RWPE2 (cell line): ENCODE measurements around the gene LDAF1.

Source experiments
- ATAC-seq: fragments of 200-7000 bp; cut with Tn5 transposase; 3 replicates; pipeline ENCODE4 v1.9.1; 2021; ENCODE audit warnings: low read depth
- DNase-seq: peaks from one replicate; pipeline ENCODE4 v3.0.0-alpha.2; 2020; ENCODE audit warnings: low spot score
- H3K27ac ChIP-seq: fragments of 450-650 bp; 2 replicates; pipeline ENCODE4 v1.5.1; 2017; ENCODE audit warnings: mild to moderate bottlenecking; ENCODE audit not compliant: poor library complexity, severe bottlenecking
- H3K27me3 ChIP-seq: fragments of 250-450 bp; sonication (Bioruptor Pico); 2 replicates; pipeline ENCODE4 v1.5.1; 2021; ENCODE audit warnings: mild to moderate bottlenecking, moderate library complexity; ENCODE audit not compliant: insufficient read depth, poor library complexity, severe bottlenecking
- H3K36me3 ChIP-seq: fragments of 250-450 bp; sonication (Bioruptor Pico); 2 replicates; pipeline ENCODE4 v1.5.1; 2020; ENCODE audit warnings: low read depth, mild to moderate bottlenecking, moderate library complexity
- H3K4me1 ChIP-seq: fragments of 250-450 bp; sonication (Bioruptor Pico); 2 replicates; pipeline ENCODE4 v1.5.1; 2021; ENCODE audit warnings: mild to moderate bottlenecking, moderate library complexity; ENCODE audit not compliant: insufficient read depth, poor library complexity, severe bottlenecking
- H3K4me3 ChIP-seq: fragments of 250-450 bp; sonication (Bioruptor Pico); 2 replicates; pipeline ENCODE4 v1.5.1; 2021; ENCODE audit warnings: mild to moderate bottlenecking, moderate library complexity; ENCODE audit not compliant: severe bottlenecking
- H3K9me3 ChIP-seq: fragments of 250-450 bp; sonication (Bioruptor Pico); 2 replicates; pipeline ENCODE4 v1.5.1; 2021; ENCODE audit warnings: mild to moderate bottlenecking, moderate library complexity; ENCODE audit not compliant: severe bottlenecking
- TF ChIP-seq, protein P1 (sequence below): fragments of 450-650 bp; IDR thresholded peaks from one replicate; pipeline ENCODE4 v1.5.1; 2017; ENCODE audit warnings: mild to moderate bottlenecking, moderate library complexity; ENCODE audit not compliant: poor library complexity, severe bottlenecking

LDAF1 gene

DNA sequence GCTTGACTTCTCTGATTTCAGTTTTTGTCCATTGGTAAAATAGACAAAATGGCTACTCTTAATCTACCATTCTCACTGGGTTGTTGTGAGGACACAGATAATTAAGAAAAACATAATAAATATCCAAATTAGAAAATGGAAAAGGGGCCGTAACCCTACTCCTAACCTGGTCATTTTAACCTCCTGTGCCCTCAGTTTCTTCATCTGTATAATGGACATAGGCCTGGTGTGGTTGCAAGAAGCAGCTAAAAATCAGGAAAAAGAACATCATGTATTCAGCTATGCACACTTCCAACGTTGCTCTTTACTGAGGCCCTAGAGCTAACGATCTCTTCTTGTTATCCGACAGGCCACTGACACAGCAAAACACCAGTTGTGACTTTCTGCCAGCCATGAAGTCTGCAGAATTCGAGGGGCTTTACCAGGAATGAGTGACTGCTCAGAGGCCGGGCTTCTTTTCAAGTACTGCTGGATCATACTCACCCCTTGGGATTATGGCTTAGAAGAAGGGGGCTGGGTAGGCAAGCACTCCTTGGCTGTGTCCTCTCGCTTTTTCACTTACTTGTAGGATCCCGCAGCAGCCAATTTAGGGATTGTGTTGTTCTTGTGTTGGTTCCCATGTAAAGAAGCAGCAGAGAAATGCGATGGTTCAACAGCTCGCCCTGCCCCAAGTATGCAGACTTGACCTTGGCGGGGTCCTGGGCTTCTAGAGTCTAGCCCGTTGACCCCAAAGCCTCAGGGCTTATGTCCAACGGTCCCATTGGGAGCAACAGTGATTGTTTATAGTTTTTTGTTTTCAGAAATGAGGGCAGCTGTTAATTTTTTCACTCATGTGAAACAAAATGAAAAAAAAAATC lies 20.9 kb downstream of the LDAF1 start:
- no peak for DNase-seq
- TF ChIP-seq, protein P1, sequence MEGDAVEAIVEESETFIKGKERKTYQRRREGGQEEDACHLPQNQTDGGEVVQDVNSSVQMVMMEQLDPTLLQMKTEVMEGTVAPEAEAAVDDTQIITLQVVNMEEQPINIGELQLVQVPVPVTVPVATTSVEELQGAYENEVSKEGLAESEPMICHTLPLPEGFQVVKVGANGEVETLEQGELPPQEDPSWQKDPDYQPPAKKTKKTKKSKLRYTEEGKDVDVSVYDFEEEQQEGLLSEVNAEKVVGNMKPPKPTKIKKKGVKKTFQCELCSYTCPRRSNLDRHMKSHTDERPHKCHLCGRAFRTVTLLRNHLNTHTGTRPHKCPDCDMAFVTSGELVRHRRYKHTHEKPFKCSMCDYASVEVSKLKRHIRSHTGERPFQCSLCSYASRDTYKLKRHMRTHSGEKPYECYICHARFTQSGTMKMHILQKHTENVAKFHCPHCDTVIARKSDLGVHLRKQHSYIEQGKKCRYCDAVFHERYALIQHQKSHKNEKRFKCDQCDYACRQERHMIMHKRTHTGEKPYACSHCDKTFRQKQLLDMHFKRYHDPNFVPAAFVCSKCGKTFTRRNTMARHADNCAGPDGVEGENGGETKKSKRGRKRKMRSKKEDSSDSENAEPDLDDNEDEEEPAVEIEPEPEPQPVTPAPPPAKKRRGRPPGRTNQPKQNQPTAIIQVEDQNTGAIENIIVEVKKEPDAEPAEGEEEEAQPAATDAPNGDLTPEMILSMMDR: no peak
- no peaks in the 10 kb centered on the region for H3K9me3 ChIP-seq
- peaks cover 46% of the 10 kb centered on the region for H3K36me3 ChIP-seq
- ATAC-seq: no peak
- no peaks in the 10 kb centered on the region for H3K4me1 ChIP-seq
- no peak overlapping the region for H3K27ac ChIP-seq
- H3K4me3 ChIP-seq: no peak overlapping the region
- H3K27me3 ChIP-seq: no peaks in the 10 kb centered on the region

DNA sequence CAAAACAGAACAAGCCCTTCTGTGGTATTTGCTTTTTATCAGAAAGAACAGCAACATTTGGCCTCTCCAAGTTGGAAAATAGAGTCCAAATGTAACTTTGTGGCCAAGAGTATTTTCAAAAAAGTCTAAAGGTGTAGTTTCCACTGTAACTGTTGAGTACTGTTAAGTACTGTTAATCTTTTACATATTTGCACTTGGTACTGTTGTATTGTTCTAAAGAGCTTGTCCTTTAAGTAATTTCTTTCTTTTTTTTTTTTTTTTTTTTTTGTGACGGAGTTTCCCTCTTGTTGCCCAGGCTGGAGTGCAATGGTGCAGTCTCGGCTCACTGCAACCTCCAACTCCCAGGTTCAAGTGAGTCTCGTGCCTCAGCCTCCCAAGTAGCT lies 21.5 kb downstream of the LDAF1 start:
- TF ChIP-seq, protein P1: no peak
- Histone ChIP-seq H3K27ac (no peak overlapping the region), H3K36me3 (peaks cover 42% of the 10 kb centered on the region), H3K9me3 (no peaks in the 10 kb centered on the region), H3K4me1 (no peaks in the 10 kb centered on the region), H3K4me3 (no peak overlapping the region), H3K27me3 (no peaks in the 10 kb centered on the region)
- DNase-seq: no peak
- ATAC-seq: no peak

DNA sequence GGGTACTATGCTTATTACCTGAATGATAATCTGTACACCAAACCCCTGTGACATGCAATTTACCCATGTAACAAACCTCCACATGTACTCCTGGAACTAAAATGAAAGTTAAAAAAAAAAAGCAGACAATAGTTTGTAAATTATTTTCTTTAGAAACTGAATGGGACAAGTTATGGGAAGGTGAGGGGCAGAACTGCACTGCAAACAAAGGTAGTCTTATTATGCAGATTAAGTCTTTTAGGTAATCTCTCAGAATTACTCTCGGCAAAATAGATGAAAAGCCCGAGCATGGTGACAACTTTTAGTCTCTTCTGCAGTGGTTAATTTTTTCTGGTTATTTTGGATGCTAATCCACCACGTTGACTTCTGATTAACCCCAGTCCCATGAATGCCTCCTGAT lies 25.5 kb downstream of the LDAF1 start:
- Histone ChIP-seq H3K27me3 (no peaks in the 10 kb centered on the region), H3K36me3 (peaks cover 24% of the 10 kb centered on the region), H3K27ac (no peak overlapping the region), H3K4me1 (peaks cover 8% of the 10 kb centered on the region), H3K4me3 (no peak overlapping the region), H3K9me3 (no peaks in the 10 kb centered on the region)
- DNase-seq (no peak), ATAC-seq (no peak)
- TF ChIP-seq, protein P1: no peak

DNA sequence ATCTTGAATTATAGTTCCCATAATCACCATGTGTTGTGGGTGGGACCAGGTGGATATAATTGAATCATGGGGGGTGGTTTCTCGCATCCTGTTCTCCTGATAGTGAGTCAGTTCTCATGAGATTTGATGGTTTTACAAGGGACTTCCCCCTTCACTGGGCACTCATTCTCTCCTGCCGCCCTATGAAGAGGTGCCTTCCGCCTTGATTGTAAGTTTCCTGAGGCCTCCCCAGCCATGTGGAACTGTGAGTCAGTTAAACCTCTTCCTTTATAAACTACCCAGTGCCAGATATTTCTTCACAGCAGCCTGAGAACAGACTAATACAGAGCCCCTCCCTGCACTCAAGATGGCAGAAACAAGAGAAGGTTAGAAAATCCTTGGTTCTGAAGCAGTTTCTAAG lies 26.4 kb downstream of the LDAF1 start:
- no peak overlapping the region for H3K27ac ChIP-seq
- H3K9me3 ChIP-seq: no peaks in the 10 kb centered on the region
- DNase-seq (no peak), ATAC-seq (no peak)
- TF ChIP-seq, protein P1: no peak
- H3K4me3 ChIP-seq: no peak overlapping the region
- no peaks in the 10 kb centered on the region for H3K27me3 ChIP-seq
- H3K4me1 ChIP-seq: peaks cover 8% of the 10 kb centered on the region
- H3K36me3 ChIP-seq: peaks cover 15% of the 10 kb centered on the region
